Neutrophil (primary cell): Measurements from ENCODE around the gene STK11IP.
A peak's percentile ranks its signal among the peaks of the same experiment; 100 is the strongest.

Experiments used
- H3K27ac ChIP-seq: fragments of 200-600 bp; sonication (generic); 2 replicates; pipeline ENCODE4 v1.5.1; 2016; ENCODE audit warnings: mild to moderate bottlenecking, moderate library complexity
- H3K27me3 ChIP-seq: fragments of 200-600 bp; sonication (generic); 2 replicates; pipeline ENCODE4 v1.6.0; 2016; ENCODE audit warnings: mild to moderate bottlenecking
- H3K36me3 ChIP-seq: fragments of 200-600 bp; sonication (generic); 2 replicates; pipeline ENCODE4 v1.5.1; 2017
- H3K4me1 ChIP-seq, 2 experiments: fragments of 200-600 bp in 1 of 2; sonication (generic) in 1 of 2; 1 replicate in 1 of 2; 2 replicates in 1 of 2; pipeline versions ENCODE4 v1.5.1 to v1.6.1; 2013 to 2016; ENCODE audit warnings: low read depth in 1 of 2, low read length in 1 of 2, mild to moderate bottlenecking in 1 of 2, moderate library complexity in 1 of 2; ENCODE audit not compliant: control insufficient read depth in 1 of 2, insufficient read depth in 1 of 2
- H3K4me3 ChIP-seq, 2 experiments: fragments of 200-600 bp in 1 of 2; sonication (generic) in 1 of 2; 1 replicate in 1 of 2; 2 replicates in 1 of 2; pipeline ENCODE4 v1.5.1; 2013 to 2016; ENCODE audit warnings: low read depth in 1 of 2, low read length in 1 of 2, mild to moderate bottlenecking in 1 of 2, moderate library complexity in 1 of 2
- H3K9me3 ChIP-seq: fragments of 200-600 bp; sonication (generic); 2 replicates; pipeline ENCODE4 v1.5.1; 2016
- TF ChIP-seq, protein P1 (sequence below): fragments of 200-600 bp; sonication (generic); IDR thresholded peaks from 2 replicates; pipeline ENCODE4 v1.5.1; 2016; ENCODE audit warnings: antibody characterized with exemption

The STK11IP gene, protein sequence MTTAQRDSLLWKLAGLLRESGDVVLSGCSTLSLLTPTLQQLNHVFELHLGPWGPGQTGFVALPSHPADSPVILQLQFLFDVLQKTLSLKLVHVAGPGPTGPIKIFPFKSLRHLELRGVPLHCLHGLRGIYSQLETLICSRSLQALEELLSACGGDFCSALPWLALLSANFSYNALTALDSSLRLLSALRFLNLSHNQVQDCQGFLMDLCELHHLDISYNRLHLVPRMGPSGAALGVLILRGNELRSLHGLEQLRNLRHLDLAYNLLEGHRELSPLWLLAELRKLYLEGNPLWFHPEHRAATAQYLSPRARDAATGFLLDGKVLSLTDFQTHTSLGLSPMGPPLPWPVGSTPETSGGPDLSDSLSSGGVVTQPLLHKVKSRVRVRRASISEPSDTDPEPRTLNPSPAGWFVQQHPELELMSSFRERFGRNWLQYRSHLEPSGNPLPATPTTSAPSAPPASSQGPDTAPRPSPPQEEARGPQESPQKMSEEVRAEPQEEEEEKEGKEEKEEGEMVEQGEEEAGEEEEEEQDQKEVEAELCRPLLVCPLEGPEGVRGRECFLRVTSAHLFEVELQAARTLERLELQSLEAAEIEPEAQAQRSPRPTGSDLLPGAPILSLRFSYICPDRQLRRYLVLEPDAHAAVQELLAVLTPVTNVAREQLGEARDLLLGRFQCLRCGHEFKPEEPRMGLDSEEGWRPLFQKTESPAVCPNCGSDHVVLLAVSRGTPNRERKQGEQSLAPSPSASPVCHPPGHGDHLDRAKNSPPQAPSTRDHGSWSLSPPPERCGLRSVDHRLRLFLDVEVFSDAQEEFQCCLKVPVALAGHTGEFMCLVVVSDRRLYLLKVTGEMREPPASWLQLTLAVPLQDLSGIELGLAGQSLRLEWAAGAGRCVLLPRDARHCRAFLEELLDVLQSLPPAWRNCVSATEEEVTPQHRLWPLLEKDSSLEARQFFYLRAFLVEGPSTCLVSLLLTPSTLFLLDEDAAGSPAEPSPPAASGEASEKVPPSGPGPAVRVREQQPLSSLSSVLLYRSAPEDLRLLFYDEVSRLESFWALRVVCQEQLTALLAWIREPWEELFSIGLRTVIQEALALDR

DNA sequence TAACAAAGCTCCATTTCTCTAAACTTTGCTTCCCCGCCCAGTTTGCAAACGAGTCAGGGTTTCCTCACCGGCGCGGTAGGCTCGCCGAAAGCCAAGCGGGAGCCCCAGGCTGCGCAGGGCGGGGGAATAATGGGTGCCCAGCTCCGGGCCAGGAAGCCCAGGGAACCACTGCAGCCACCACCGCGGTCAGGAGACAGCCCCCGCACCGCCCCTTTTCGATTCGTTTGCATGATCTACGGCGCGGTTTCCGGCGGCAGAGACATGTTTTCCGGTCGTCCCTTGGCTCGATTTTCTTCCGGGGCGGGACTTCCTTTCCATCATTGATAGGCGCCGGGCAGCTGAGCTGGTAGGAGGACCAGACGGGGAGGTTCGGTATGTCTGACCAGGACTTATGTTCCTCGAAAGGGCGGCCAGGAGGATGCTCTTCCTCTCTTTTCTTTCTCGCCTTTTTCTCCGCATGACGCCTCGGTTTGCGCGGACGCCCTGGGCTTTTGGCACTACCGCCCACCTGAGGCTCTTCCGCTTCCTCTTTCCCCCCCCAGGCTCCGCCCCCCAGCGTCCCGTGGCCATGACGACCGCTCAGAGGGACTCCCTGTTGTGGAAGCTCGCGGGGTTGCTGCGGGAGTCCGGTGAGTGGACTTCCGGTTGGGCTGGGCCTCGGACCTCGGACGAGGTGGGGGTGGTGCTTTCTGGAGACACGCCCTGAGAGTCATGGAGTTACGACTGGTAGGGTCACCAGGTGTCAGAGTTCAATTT lies at the start of gene STK11IP:
STK11IP (plus strand) TSS at position 306 of the 756 bp plus-strand sequence; CDS start at position 569, 263 bp downstream.
- Histone ChIP-seq H3K9me3 (no peaks in the 10 kb centered on the region), H3K4me3 (peak within 1 kb of the TSS; percentile 85 to 98), H3K27me3 (peaks cover 6% of the 10 kb centered on the region), H3K36me3 (peaks cover 16% of the 10 kb centered on the region), H3K4me1 (peaks cover 16 to 17% of the 10 kb centered on the region in 2 experiments), H3K27ac (peak within 1 kb of the TSS; percentile 85)
- TF ChIP-seq, protein P1, sequence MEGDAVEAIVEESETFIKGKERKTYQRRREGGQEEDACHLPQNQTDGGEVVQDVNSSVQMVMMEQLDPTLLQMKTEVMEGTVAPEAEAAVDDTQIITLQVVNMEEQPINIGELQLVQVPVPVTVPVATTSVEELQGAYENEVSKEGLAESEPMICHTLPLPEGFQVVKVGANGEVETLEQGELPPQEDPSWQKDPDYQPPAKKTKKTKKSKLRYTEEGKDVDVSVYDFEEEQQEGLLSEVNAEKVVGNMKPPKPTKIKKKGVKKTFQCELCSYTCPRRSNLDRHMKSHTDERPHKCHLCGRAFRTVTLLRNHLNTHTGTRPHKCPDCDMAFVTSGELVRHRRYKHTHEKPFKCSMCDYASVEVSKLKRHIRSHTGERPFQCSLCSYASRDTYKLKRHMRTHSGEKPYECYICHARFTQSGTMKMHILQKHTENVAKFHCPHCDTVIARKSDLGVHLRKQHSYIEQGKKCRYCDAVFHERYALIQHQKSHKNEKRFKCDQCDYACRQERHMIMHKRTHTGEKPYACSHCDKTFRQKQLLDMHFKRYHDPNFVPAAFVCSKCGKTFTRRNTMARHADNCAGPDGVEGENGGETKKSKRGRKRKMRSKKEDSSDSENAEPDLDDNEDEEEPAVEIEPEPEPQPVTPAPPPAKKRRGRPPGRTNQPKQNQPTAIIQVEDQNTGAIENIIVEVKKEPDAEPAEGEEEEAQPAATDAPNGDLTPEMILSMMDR = peak; percentile 22

DNA sequence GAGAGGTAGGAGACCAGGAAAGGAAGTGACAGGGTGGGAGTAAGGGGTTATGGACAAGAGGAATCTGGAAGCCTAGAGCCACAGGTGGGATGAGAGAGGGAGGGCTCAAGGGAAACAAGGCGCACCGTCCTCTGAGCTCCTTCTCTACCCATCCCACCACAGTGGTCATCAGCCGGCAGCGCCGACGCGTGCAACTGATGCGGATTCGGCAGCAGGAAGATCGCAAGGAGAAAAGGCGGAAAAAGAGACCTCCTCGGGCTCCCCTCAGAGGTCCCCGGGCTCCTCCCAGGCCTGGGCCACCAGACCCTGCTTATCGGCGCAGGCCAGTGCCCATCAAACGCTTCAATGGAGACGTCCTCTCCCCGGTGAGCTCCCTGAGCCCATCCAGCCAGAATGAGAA lies 48.7 kb upstream of the STK11IP start:
- H3K4me3 ChIP-seq = no peak overlapping the region
- TF ChIP-seq, protein P1 = no peak
- H3K36me3 ChIP-seq = no peaks in the 10 kb centered on the region
- no peak overlapping the region for H3K27ac ChIP-seq
- H3K27me3 ChIP-seq = peaks cover 100% of the 10 kb centered on the region
- no peaks in the 10 kb centered on the region for H3K9me3 ChIP-seq
- H3K4me1 ChIP-seq = peaks cover 12 to 19% of the 10 kb centered on the region in 2 experiments

DNA sequence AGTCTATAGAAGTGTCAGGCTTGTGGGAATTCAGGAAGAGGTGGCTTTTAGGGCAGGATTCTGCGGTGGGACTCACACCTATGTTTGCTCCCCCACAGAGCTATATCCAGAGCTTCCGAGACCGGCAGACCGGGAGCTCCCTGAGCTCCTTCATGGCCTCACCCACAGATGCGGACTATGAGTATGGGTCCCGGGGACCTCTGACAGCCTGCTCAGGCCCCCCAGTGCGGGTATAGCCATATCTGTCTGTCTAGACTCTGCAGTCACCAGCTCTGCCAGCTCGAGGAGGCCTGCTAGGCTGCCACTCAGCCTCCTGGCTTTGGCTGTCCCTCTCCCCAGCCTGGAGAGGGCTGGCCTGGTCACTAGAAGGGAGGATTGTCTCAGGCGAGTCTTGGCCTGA lies 48.0 kb upstream of the STK11IP start:
- Histone ChIP-seq H3K36me3 (no peaks in the 10 kb centered on the region), H3K27ac (no peak overlapping the region), H3K4me3 (no peak overlapping the region), H3K9me3 (no peaks in the 10 kb centered on the region), H3K27me3 (peaks cover 100% of the 10 kb centered on the region), H3K4me1 (peaks cover 9 to 16% of the 10 kb centered on the region in 2 experiments)
- TF ChIP-seq, protein P1 = no peak

DNA sequence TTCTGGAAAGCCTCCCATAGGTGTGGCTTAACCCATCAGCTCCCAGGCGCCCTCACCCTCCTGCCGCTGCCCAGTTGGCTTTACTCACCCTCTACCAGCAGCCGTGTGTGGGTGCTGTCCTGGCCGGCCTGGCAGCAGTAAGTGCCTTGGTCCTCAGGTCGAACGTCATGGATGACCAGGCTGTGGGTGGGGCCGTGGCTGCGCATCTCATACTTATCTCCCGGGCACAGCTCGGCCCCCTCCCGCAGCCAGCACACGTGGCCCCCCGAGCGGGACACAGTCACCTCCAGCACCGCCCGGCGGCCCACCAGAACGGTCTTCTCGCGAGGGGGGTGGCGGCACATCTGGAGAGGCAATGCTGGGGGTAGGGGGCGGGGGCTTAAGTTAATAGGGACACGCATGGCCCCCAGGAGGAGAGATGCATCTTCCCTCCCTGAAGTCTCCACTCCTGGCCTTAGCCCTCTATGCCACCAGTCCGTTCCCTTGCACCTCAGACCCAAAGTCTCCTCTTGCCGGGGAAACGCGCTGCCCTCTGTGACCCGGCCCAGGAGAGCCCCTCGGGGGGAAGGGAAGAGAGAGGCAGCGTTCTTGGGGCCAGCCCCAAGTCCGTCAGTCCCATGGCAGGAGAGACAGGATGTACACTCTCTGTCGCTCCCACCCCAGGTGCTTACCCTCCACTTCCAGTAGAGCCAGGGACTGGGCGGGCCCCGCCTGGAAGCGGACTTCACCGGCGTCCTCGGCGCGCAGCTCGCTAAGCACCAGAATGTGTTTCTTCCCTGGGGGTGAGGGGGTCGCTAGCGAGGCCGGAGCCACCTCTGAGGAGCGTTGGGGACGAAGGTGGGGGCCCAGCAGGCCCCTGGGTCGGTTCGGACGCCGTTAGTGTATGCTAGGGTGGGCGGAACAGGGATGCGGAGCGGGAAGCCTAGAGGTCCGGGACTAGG lies 45.9 kb upstream of the STK11IP start:
- Histone ChIP-seq H3K27ac (no peak overlapping the region), H3K36me3 (no peaks in the 10 kb centered on the region), H3K4me3 (peak overlapping the region; percentile 51 to 61), H3K9me3 (no peaks in the 10 kb centered on the region), H3K27me3 (peaks cover 96% of the 10 kb centered on the region), H3K4me1 (peaks cover 9 to 16% of the 10 kb centered on the region in 2 experiments)
- TF ChIP-seq, protein P1 = no peak
